Measurements from ENCODE around the gene ARHGAP6.

The ARHGAP6 gene

GRCh38 chrX:11458170-11458569, 207.6 kb downstream of the ARHGAP6 start:
- DNase-seq (ENCODE audit: low read depth) = peak; percentile 87

DNA sequence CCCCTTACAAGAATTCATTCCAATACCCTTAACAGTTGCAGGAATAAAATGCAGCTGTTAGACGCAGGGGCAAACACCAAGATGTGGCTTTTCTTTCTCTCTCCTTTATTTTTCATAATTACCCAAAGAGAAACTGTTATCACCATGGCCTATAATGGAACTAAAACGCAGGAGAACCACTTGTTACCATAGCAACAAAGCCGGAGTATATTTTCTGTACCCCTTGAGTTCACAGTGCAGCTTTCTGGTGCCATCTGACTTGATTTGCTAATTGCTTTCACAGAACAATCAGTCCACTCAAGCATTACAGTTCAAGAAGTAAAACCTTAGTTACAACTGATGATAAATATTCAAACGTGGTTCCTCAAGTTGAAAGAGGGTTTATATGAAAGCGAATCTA, 214.6 kb downstream of the ARHGAP6 start:
- no peak for DNase-seq (ENCODE audit: low read depth)
- no peak overlapping the region for H3K4me3 ChIP-seq (ENCODE audit: low read depth, low read length)
- no peak for TF ChIP-seq CTCF (IDR thresholded peaks at IDR 0.05; ENCODE audit: control insufficient read depth, extremely low read depth, insufficient read depth)

More at GRCh38 chrX:11458170-11458569, 207.6 kb downstream of the ARHGAP6 start:
- no peak for TF ChIP-seq CTCF (IDR thresholded peaks at IDR 0.05; ENCODE audit: control insufficient read depth, extremely low read depth, insufficient read depth)
- no peak overlapping the region for H3K4me3 ChIP-seq (ENCODE audit: low read depth, low read length)

DNA sequence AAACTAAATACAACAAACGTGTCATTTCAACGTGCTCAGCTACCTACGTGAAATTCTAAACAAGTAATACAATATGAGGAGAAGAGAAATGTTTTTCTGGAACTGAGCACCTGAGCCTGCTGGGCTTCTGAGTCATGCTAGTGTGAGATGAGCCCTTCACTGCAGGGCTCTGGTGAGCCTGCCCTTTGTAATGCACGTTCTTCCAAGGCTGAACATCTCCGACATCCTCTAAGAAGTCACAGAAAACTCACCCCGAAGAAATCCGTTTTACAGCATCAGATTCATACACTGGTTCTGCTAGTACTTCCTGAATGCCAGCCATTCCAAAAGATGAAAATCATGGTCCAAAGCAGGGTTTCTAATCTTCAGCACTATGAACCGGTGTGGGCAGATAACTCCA, 215.4 kb downstream of the ARHGAP6 start:
- TF ChIP-seq CTCF (IDR thresholded peaks at IDR 0.05; ENCODE audit: control insufficient read depth, extremely low read depth, insufficient read depth) = no peak
- no peak overlapping the region for H3K4me3 ChIP-seq (ENCODE audit: low read depth, low read length)
- DNase-seq (ENCODE audit: low read depth) = no peak

GRCh38 chrX:11449613-11450012, 216.1 kb downstream of the ARHGAP6 start:
- peak; percentile 69 for DNase-seq (ENCODE audit: low read depth)
- no peak overlapping the region for H3K4me3 ChIP-seq (ENCODE audit: low read depth, low read length)
- no peak for TF ChIP-seq CTCF (IDR thresholded peaks at IDR 0.05; ENCODE audit: control insufficient read depth, extremely low read depth, insufficient read depth)

DNA sequence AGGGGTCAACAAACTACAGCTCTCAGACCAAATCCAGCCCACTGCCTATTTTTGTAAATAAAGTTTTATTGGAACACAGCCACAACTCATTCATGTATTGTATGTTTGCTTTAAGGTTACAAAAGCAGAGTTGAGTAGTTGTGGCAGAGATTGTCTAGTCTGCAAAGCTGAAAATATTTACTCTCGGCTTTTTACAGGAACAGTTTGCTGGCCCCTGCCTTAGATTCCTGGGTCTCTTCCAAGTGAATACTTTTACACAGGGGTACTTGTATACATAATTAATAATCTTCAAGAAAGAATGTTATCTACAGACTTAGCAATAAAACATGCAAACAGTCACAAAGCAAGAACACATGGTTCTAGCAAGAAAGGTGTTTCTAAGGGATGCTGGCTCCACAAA, 218.3 kb downstream of the ARHGAP6 start:
- TF ChIP-seq CTCF (IDR thresholded peaks at IDR 0.05; ENCODE audit: control insufficient read depth, extremely low read depth, insufficient read depth) = no peak
- DNase-seq (ENCODE audit: low read depth) = peak; percentile 92
- H3K4me3 ChIP-seq (ENCODE audit: low read depth, low read length) = no peak overlapping the region

DNA sequence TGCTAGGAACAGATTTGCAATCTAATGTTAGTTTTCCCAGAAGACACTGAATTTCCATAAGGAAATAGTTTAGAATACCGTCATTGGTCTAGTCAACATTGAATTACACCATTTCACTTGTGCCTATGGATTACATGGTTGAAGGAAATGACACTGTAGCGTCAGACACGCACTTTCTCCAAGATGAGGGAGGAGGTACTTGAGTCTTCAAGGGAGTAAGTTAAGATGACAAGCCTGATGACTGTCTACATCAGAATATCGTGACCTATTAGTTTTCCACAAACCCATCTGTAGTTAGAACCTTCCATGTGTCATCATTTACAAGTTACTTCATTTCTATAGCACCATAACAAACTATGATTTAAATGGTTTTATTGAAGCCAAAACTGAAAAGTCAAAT, 218.8 kb downstream of the ARHGAP6 start:
- TF ChIP-seq CTCF (IDR thresholded peaks at IDR 0.05; ENCODE audit: control insufficient read depth, extremely low read depth, insufficient read depth) = no peak
- no peak overlapping the region for H3K4me3 ChIP-seq (ENCODE audit: low read depth, low read length)
- no peak for DNase-seq (ENCODE audit: low read depth)

- DNase-seq (ENCODE audit: low read depth) = no peak
- no peak overlapping the region for H3K4me3 ChIP-seq (ENCODE audit: low read depth, low read length)
- no peak for TF ChIP-seq CTCF (IDR thresholded peaks at IDR 0.05; ENCODE audit: control insufficient read depth, extremely low read depth, insufficient read depth)
Observed at GRCh38 chrX:11446336-11446735, 219.4 kb downstream of the ARHGAP6 start.
